ENCODE measurements around the gene PRKCA. TPM values are rescaled to one million over a fixed set of nuclear protein-coding genes. Genes with fewer than 3 reads are reported as not detected.

PRKCA gene
- total RNA-seq, 2 donors from 2014 or later: 6.5 to 6.6 TPM

DNA sequence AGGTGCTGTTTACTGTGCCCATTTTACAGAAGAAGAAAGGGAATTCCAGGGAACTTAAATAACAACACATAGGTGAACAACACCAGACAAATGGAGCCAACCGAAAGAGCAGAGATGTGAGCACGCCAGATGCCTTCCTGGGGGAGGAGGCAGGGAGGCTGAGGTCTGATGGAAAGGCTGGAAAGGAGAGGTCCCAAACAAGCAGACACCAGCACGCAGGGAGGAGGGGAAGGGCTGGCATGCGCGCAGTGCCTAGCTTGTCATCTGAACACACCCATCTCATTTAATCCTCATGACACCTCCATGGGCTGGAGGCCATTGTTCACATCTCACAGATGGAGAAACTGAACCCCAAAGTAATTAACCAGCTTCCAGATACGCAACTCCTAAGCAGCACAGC lies 511.6 kb downstream of the PRKCA start:
- no peaks in the 10 kb centered on the region for H3K9me3 ChIP-seq
- no peaks in the 10 kb centered on the region for H3K4me1 ChIP-seq
- no peaks in the 10 kb centered on the region for H3K27me3 ChIP-seq
- ATAC-seq (no peak), DNase-seq (no peak)
- no peaks in the 10 kb centered on the region for H3K36me3 ChIP-seq (replicated peaks in 1 of 2; ENCODE audit: insufficient read depth in 1 of 2, low read depth in 2 of 2)
- 92 to 93% methylated on average over 6 of the region's 6 CpGs for WGBS, 2 donors
- intact Hi-C loops (cut with DNase I): no loop called here
- TF ChIP-seq POLR2A (IDR thresholded peaks at IDR 0.05): no peak
- TF ChIP-seq, protein P1, sequence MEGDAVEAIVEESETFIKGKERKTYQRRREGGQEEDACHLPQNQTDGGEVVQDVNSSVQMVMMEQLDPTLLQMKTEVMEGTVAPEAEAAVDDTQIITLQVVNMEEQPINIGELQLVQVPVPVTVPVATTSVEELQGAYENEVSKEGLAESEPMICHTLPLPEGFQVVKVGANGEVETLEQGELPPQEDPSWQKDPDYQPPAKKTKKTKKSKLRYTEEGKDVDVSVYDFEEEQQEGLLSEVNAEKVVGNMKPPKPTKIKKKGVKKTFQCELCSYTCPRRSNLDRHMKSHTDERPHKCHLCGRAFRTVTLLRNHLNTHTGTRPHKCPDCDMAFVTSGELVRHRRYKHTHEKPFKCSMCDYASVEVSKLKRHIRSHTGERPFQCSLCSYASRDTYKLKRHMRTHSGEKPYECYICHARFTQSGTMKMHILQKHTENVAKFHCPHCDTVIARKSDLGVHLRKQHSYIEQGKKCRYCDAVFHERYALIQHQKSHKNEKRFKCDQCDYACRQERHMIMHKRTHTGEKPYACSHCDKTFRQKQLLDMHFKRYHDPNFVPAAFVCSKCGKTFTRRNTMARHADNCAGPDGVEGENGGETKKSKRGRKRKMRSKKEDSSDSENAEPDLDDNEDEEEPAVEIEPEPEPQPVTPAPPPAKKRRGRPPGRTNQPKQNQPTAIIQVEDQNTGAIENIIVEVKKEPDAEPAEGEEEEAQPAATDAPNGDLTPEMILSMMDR (IDR thresholded peaks at IDR 0.05): no peak
- H3K27ac ChIP-seq: no peak overlapping the region
- H3K4me3 ChIP-seq: no peak overlapping the region

GRCh38 chr17:66814570-66814969 lies 512.2 kb downstream of the PRKCA start:
- no peak for ATAC-seq
- Histone ChIP-seq H3K4me1 (no peaks in the 10 kb centered on the region), H3K4me3 (no peak overlapping the region), H3K36me3 (replicated peaks in 1 of 2; ENCODE audit: insufficient read depth in 1 of 2, low read depth in 2 of 2) (no peaks in the 10 kb centered on the region), H3K27ac (no peak overlapping the region), H3K9me3 (no peaks in the 10 kb centered on the region), H3K27me3 (no peaks in the 10 kb centered on the region)
- intact Hi-C loops (cut with DNase I): no loop called here
- WGBS, 2 donors: 59 to 63% methylated on average over 3 to 5 of the region's 5 CpGs
- DNase-seq: no peak
- TF ChIP-seq, protein P1 (IDR thresholded peaks at IDR 0.05): no peak
- TF ChIP-seq POLR2A (IDR thresholded peaks at IDR 0.05): no peak

GRCh38 chr17:66817750-66818149 lies 515.3 kb downstream of the PRKCA start:
- no peaks in the 10 kb centered on the region for H3K9me3 ChIP-seq
- WGBS, 2 donors: 88 to 96% methylated on average over 1 of the region's 1 CpG
- no peak overlapping the region for H3K27ac ChIP-seq
- H3K36me3 ChIP-seq (replicated peaks in 1 of 2; ENCODE audit: insufficient read depth in 1 of 2, low read depth in 2 of 2): no peaks in the 10 kb centered on the region
- H3K4me3 ChIP-seq: no peak overlapping the region
- TF ChIP-seq POLR2A (IDR thresholded peaks at IDR 0.05): no peak
- intact Hi-C loops (cut with DNase I): no loop called here
- DNase-seq (no peak), ATAC-seq (no peak)
- no peaks in the 10 kb centered on the region for H3K27me3 ChIP-seq
- H3K4me1 ChIP-seq: no peaks in the 10 kb centered on the region

- no peaks in the 10 kb centered on the region for H3K27me3 ChIP-seq
- intact Hi-C loops (cut with DNase I): no loop called here
- no peak overlapping the region for H3K27ac ChIP-seq
- no peak overlapping the region for H3K4me3 ChIP-seq
- DNase-seq: no peak
- no peak for ATAC-seq
- TF ChIP-seq POLR2A (IDR thresholded peaks at IDR 0.05): no peak
- TF ChIP-seq, protein P1 (IDR thresholded peaks at IDR 0.05): no peak
- no peaks in the 10 kb centered on the region for H3K4me1 ChIP-seq
- H3K9me3 ChIP-seq: no peaks in the 10 kb centered on the region
- WGBS, 2 donors: 77% methylated on average over 6 of the region's 6 CpGs
- H3K36me3 ChIP-seq (replicated peaks in 1 of 2; ENCODE audit: insufficient read depth in 1 of 2, low read depth in 2 of 2): no peaks in the 10 kb centered on the region
Observed at GRCh38 chr17:66819466-66819865, 517.1 kb downstream of the PRKCA start.

- no peak overlapping the region for H3K4me3 ChIP-seq
- no peak for ATAC-seq
- WGBS, 2 donors: 68 to 82% methylated on average over 8 of the region's 8 CpGs
Observed at GRCh38 chr17:66822009-66822408, 519.6 kb downstream of the PRKCA start.

More at GRCh38 chr17:66822009-66822408, 519.6 kb downstream of the PRKCA start:
- no peaks in the 10 kb centered on the region for H3K4me1 ChIP-seq
- no peaks in the 10 kb centered on the region for H3K9me3 ChIP-seq
- intact Hi-C loops (cut with DNase I): no loop called here
- H3K27me3 ChIP-seq: no peaks in the 10 kb centered on the region
- no peak overlapping the region for H3K27ac ChIP-seq
- H3K36me3 ChIP-seq (replicated peaks in 1 of 2; ENCODE audit: insufficient read depth in 1 of 2, low read depth in 2 of 2): no peaks in the 10 kb centered on the region
- no peak for DNase-seq
- TF ChIP-seq, protein P1 (IDR thresholded peaks at IDR 0.05): no peak
- no peak for TF ChIP-seq POLR2A (IDR thresholded peaks at IDR 0.05)
